Neural cell (in vitro differentiated cells): ENCODE measurements around the gene ADCY6. TPM values are rescaled to one million over a fixed set of nuclear protein-coding genes. Genes with fewer than 3 reads are reported as not detected.

Experiments
- H2AFZ ChIP-seq: fragments of 200-600, 300-800 bp; sonication (generic), shearing (Covaris generic); 2 replicates; pipeline ENCODE4 v1.6.0; 2014; ENCODE audit warnings: low read depth, mild to moderate bottlenecking, antibody characterized with exemption, low read length, moderate library complexity
- H3F3A ChIP-seq: fragments of 200-600 bp; shearing (Covaris generic); 2 replicates; pipeline ENCODE4 v1.6.1; 2016; ENCODE audit warnings: mild to moderate bottlenecking, moderate library complexity, mixed read lengths, antibody characterized with exemption, low read length; ENCODE audit not compliant: insufficient read depth, poor library complexity, severe bottlenecking
- H3K27ac ChIP-seq: fragments of 200-600, 300-800 bp; sonication (generic), shearing (Covaris generic); 2 replicates; pipeline ENCODE4 v1.5.1; 2014; ENCODE audit warnings: mild to moderate bottlenecking, low read length, moderate library complexity
- H3K27me3 ChIP-seq: fragments of 300-800, 200-600 bp; sonication (generic), shearing (Covaris generic); 2 replicates; pipeline ENCODE4 v1.6.0; 2014; ENCODE audit warnings: mild to moderate bottlenecking, low read depth, low read length, moderate library complexity; ENCODE audit not compliant: insufficient read depth
- H3K36me3 ChIP-seq: fragments of 300-800, 200-600 bp; sonication (generic), shearing (Covaris generic); 2 replicates; pipeline ENCODE4 v1.5.1; 2014; ENCODE audit warnings: mild to moderate bottlenecking, antibody characterized with exemption, low read length, moderate library complexity; ENCODE audit not compliant: insufficient read depth
- H3K4me2 ChIP-seq: fragments of 300-800, 200-600 bp; sonication (generic), shearing (Covaris generic); 2 replicates; pipeline ENCODE4 v1.6.0; 2014; ENCODE audit warnings: mild to moderate bottlenecking, low read length
- H3K4me3 ChIP-seq: fragments of 300-800, 200-600 bp; sonication (generic), shearing (Covaris generic); 2 replicates; pipeline ENCODE4 v1.5.1; 2014; ENCODE audit warnings: mild to moderate bottlenecking, low read length, moderate library complexity
- H3K79me2 ChIP-seq: fragments of 200-600 bp; shearing (Covaris generic); replicated peaks from 2 replicates; pipeline ENCODE4 v1.6.0; 2014; ENCODE audit warnings: mild to moderate bottlenecking, low read length, moderate library complexity; ENCODE audit not compliant: insufficient read depth
- H3K9ac ChIP-seq: fragments of 300-800, 200-600 bp; sonication (generic), shearing (Covaris generic); 2 replicates; pipeline ENCODE4 v1.6.1; 2016; ENCODE audit warnings: mild to moderate bottlenecking, low read length, mixed read lengths
- H3K9me2 ChIP-seq: fragments of 200-600 bp; shearing (Covaris generic); 2 replicates; pipeline ENCODE4 v1.6.1; 2016; ENCODE audit warnings: mild to moderate bottlenecking, low read length, mixed read lengths; ENCODE audit not compliant: insufficient read depth
- H3K9me3 ChIP-seq: fragments of 200-600, 300-800 bp; sonication (generic), shearing (Covaris generic); 2 replicates; pipeline ENCODE4 v1.6.1; 2016; ENCODE audit warnings: mild to moderate bottlenecking, mixed run types, low read length, moderate library complexity, mixed read lengths
- H4K20me1 ChIP-seq: fragments of 200-600 bp; shearing (Covaris generic); 2 replicates; pipeline ENCODE4 v1.6.1; 2016; ENCODE audit warnings: mild to moderate bottlenecking, mixed run types; ENCODE audit not compliant: insufficient read depth
- EP300 ChIP-seq: fragments of 450-650 bp; conservative IDR thresholded peaks from 2 replicates; pipeline ENCODE4 v1.6.1; 2014; ENCODE audit warnings: antibody characterized with exemption, mild to moderate bottlenecking, moderate library complexity; ENCODE audit not compliant: poor library complexity, severe bottlenecking
- EZH2 ChIP-seq: fragments of 200-600, 300-800 bp; shearing (Covaris generic), sonication (generic); IDR thresholded peaks from 2 replicates; pipeline ENCODE4 v1.6.1; 2014; ENCODE audit warnings: antibody characterized with exemption, low read length, borderline replicate concordance, mild to moderate bottlenecking; ENCODE audit not compliant: insufficient read depth, poor library complexity, severe bottlenecking
- MXI1 ChIP-seq: fragments of 450-650 bp; conservative IDR thresholded peaks from 2 replicates; pipeline ENCODE4 v1.6.1; 2014; ENCODE audit warnings: antibody characterized with exemption, mild to moderate bottlenecking; ENCODE audit not compliant: poor library complexity, severe bottlenecking
- POLR2AphosphoS5 ChIP-seq: IDR thresholded peaks from 2 replicates; pipeline ENCODE4 v1.6.1; 2012
- RAD21 ChIP-seq: fragments of 450-650 bp; conservative IDR thresholded peaks from 2 replicates; pipeline ENCODE4 v1.6.1; 2014; ENCODE audit warnings: antibody characterized with exemption, mild to moderate bottlenecking, moderate library complexity
- SMC3 ChIP-seq: fragments of 450-650 bp; conservative IDR thresholded peaks from 2 replicates; pipeline ENCODE4 v1.6.1; 2014; ENCODE audit warnings: antibody characterized with exemption, mild to moderate bottlenecking, moderate library complexity; ENCODE audit not compliant: poor library complexity
- TAF1 ChIP-seq: IDR thresholded peaks from 2 replicates; pipeline ENCODE4 v1.6.1; 2012; ENCODE audit warnings: low read depth
- polyA plus RNA-seq: library from polyadenylated mRNA; depleted of rRNA; stranded (reverse); fragments of >200 nt; gene quantifications from 2 replicates; pipeline ENCODE4 v1.2.3, GENCODE V29; 2014
- TF ChIP-seq, protein P1 (sequence below): IDR thresholded peaks from 2 replicates; pipeline ENCODE4 v1.6.1; 2012; ENCODE audit warnings: borderline replicate concordance
- TF ChIP-seq, protein P2 (sequence below): fragments of 450-650 bp; IDR thresholded peaks from 2 replicates; pipeline ENCODE4 v1.5.1; 2014; ENCODE audit warnings: antibody characterized with exemption, mild to moderate bottlenecking, moderate library complexity; ENCODE audit not compliant: poor library complexity, severe bottlenecking

Gene ADCY6
- polyA plus RNA-seq, 1 donor from 2014 or later = 43.1 TPM

DNA sequence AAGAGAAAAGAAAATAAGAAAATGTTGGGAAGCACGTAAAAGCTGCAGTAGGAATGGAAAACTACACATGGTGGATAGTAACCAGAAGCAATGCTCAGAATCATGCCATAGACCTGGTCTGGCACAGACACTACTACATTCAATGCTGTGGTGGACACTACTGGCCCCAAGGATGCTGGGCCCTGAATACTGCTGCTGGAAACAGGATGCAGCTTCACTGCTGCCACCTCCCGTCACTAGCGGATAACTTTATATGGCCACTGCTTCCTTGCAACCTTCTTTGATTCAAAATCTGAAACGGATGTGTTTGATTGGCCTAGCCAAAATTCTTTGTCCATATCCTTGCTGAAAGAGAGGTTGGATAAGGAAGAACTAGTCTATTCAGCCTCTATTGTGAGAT, 30.7 kb downstream of the ADCY6 start:
- Histone ChIP-seq H3K36me3 (no peaks in the 10 kb centered on the region), H3K4me3 (no peak overlapping the region), H3K9me2 (no peaks in the 10 kb centered on the region), H2AFZ (no peak overlapping the region), H3K27me3 (no peaks in the 10 kb centered on the region), H3K9me3 (no peaks in the 10 kb centered on the region), H3K4me2 (no peak overlapping the region), H3K9ac (no peak overlapping the region), H3F3A (no peaks in the 10 kb centered on the region), H3K27ac (no peak overlapping the region), H3K79me2 (no peaks in the 10 kb centered on the region), H4K20me1 (no peaks in the 10 kb centered on the region)
- TF ChIP-seq RAD21 = no peak
- no peak for TF ChIP-seq POLR2AphosphoS5
- TF ChIP-seq, protein P1, sequence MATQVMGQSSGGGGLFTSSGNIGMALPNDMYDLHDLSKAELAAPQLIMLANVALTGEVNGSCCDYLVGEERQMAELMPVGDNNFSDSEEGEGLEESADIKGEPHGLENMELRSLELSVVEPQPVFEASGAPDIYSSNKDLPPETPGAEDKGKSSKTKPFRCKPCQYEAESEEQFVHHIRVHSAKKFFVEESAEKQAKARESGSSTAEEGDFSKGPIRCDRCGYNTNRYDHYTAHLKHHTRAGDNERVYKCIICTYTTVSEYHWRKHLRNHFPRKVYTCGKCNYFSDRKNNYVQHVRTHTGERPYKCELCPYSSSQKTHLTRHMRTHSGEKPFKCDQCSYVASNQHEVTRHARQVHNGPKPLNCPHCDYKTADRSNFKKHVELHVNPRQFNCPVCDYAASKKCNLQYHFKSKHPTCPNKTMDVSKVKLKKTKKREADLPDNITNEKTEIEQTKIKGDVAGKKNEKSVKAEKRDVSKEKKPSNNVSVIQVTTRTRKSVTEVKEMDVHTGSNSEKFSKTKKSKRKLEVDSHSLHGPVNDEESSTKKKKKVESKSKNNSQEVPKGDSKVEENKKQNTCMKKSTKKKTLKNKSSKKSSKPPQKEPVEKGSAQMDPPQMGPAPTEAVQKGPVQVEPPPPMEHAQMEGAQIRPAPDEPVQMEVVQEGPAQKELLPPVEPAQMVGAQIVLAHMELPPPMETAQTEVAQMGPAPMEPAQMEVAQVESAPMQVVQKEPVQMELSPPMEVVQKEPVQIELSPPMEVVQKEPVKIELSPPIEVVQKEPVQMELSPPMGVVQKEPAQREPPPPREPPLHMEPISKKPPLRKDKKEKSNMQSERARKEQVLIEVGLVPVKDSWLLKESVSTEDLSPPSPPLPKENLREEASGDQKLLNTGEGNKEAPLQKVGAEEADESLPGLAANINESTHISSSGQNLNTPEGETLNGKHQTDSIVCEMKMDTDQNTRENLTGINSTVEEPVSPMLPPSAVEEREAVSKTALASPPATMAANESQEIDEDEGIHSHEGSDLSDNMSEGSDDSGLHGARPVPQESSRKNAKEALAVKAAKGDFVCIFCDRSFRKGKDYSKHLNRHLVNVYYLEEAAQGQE = no peak
- TF ChIP-seq EZH2 = no peak
- no peak for TF ChIP-seq MXI1
- TF ChIP-seq, protein P2, sequence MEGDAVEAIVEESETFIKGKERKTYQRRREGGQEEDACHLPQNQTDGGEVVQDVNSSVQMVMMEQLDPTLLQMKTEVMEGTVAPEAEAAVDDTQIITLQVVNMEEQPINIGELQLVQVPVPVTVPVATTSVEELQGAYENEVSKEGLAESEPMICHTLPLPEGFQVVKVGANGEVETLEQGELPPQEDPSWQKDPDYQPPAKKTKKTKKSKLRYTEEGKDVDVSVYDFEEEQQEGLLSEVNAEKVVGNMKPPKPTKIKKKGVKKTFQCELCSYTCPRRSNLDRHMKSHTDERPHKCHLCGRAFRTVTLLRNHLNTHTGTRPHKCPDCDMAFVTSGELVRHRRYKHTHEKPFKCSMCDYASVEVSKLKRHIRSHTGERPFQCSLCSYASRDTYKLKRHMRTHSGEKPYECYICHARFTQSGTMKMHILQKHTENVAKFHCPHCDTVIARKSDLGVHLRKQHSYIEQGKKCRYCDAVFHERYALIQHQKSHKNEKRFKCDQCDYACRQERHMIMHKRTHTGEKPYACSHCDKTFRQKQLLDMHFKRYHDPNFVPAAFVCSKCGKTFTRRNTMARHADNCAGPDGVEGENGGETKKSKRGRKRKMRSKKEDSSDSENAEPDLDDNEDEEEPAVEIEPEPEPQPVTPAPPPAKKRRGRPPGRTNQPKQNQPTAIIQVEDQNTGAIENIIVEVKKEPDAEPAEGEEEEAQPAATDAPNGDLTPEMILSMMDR = no peak
- no peak for TF ChIP-seq EP300
- no peak for TF ChIP-seq TAF1
- TF ChIP-seq SMC3 = no peak

DNA sequence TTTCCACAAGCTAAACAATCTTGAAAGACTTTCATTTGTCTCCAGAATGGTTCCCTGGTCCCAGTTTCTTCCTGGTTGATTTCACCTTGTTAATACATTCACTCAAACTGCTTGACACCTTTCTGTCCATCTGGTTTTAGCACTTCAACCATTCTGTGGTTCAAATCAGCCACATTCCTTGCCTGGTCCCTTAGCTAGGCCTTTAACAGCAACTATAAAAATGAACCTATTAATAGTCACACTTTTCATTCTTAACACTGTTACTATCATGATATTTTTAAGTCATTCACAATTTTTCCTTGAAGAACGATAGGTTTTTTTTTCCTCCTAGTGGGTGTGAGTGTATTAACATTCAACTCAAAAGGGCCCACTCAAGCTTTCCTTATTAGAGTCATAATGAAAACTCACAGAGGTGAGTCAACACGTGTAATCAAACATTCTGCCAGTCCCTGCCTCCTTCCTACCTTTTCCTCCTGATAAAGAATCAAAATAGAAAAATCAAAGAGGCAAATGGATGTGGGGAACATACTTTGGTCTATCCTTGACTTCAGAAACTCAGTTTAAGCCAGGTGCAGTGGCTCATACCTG, 38.0 kb downstream of the ADCY6 start:
- no peak overlapping the region for H3K4me3 ChIP-seq
- no peak overlapping the region for H3K4me2 ChIP-seq
- no peak overlapping the region for H2AFZ ChIP-seq
- TF ChIP-seq, protein P1 = no peak
- TF ChIP-seq POLR2AphosphoS5 = no peak
- TF ChIP-seq, protein P2 = no peak
- TF ChIP-seq TAF1 = no peak
- TF ChIP-seq EP300 = no peak
- TF ChIP-seq EZH2 = no peak
- TF ChIP-seq MXI1 = no peak
- TF ChIP-seq SMC3 = no peak
- H3K9me2 ChIP-seq = no peaks in the 10 kb centered on the region
- H4K20me1 ChIP-seq = no peaks in the 10 kb centered on the region
- H3K27me3 ChIP-seq = no peaks in the 10 kb centered on the region
- H3K36me3 ChIP-seq = no peaks in the 10 kb centered on the region
- H3F3A ChIP-seq = no peaks in the 10 kb centered on the region
- no peak overlapping the region for H3K9ac ChIP-seq
- no peak overlapping the region for H3K27ac ChIP-seq
- H3K79me2 ChIP-seq = no peaks in the 10 kb centered on the region
- H3K9me3 ChIP-seq = no peaks in the 10 kb centered on the region
